Activated B cell treated with CpG ODN at 0.5 μM for 24 hours (primary cell): Measurements from ENCODE around the gene GDPD4. TPM values are rescaled to one million over a fixed set of nuclear protein-coding genes. Genes with fewer than 3 reads are reported as not detected.
"Not testable (repeated sequence)": the region's sequence is repeated elsewhere in the genome, so short reads cannot be mapped to it uniquely, and the experiment has no call there.

Experiments
- ATAC-seq: fragments of 200-7000 bp; cut with Tn5 transposase; one replicate; pipeline ENCODE4 v1.10.0; 2021; ENCODE audit warnings: low read depth, mild to moderate bottlenecking, moderate library complexity
- CTCF ChIA-PET: fragments of 350-600 bp; sonication (Branson Sonifier 250); formaldehyde crosslinking; loops from one replicate; lab custom pipeline; 2021; ENCODE audit warnings: antibody characterized with exemption; lab: Charles Lee
- POLR2A ChIA-PET: fragments of 350-600 bp; sonication (Branson Sonifier 250); formaldehyde crosslinking; loops from one replicate; lab custom pipeline; 2021; ENCODE audit warnings: antibody characterized with exemption; lab: Charles Lee
- DNase-seq: peaks from one replicate; pipeline ENCODE4 v3.0.0; 2022
- H3K27ac Mint-ChIP-seq: one replicate; pipeline ENCODE4 v1.8.0; 2020; ENCODE audit warnings: mixed read lengths
- H3K27me3 Mint-ChIP-seq: one replicate; pipeline ENCODE4 v1.8.0; 2021; ENCODE audit warnings: mixed read lengths
- H3K36me3 Mint-ChIP-seq: one replicate; pipeline ENCODE4 v1.8.0; 2021; ENCODE audit warnings: low read depth, mixed read lengths
- H3K4me1 Mint-ChIP-seq: one replicate; pipeline ENCODE4 v1.8.0; 2021; ENCODE audit warnings: mixed read lengths
- H3K4me3 Mint-ChIP-seq: one replicate; pipeline ENCODE4 v1.8.0; 2020; ENCODE audit warnings: mild to moderate bottlenecking, mixed read lengths
- H3K9me3 Mint-ChIP-seq: one replicate; pipeline ENCODE4 v1.8.0; 2020; ENCODE audit warnings: mixed read lengths
- CTCF ChIP-seq: fragments of 200-600 bp; IDR thresholded peaks from one replicate; pipeline ENCODE4 v1.8.0; 2022; ENCODE audit warnings: antibody characterized with exemption, mild to moderate bottlenecking
- intact Hi-C: fragments of 100-400 bp; cut with micrococcal nuclease; formaldehyde crosslinking; loops from one replicate; pipeline ENCODE4 v1.15.1; 2024
- total RNA-seq: library from RNA; stranded (reverse); gene quantifications from 2 replicates; pipeline ENCODE4 v1.2.3, GENCODE V29; 2022

GDPD4 gene
- total RNA-seq, 1 donor from 2014 or later = not detected

GRCh38 chr11:77300695-77301094, 791 bp downstream of the GDPD4 start:
- POLR2A ChIA-PET = no interaction called here
- CTCF ChIA-PET = no interaction called here
- Mint-ChIP-seq H3K4me3 (no peak overlapping the region), H3K27ac (no peak overlapping the region), H3K27me3 (no peaks in the 10 kb centered on the region), H3K36me3 (no peaks in the 10 kb centered on the region), H3K9me3 (no peaks in the 10 kb centered on the region), H3K4me1 (no peaks in the 10 kb centered on the region)
- intact Hi-C loops = no loop called here
- no peak for TF ChIP-seq CTCF
- DNase-seq (no peak), ATAC-seq (no peak)

- H3K27ac Mint-ChIP-seq, H3K9me3 Mint-ChIP-seq, H3K4me3 Mint-ChIP-seq, POLR2A ChIA-PET, H3K4me1 Mint-ChIP-seq, H3K36me3 Mint-ChIP-seq, ATAC-seq, DNase-seq, CTCF ChIA-PET, H3K27me3 Mint-ChIP-seq, intact Hi-C loops: not testable (repeated sequence)
Observed at GRCh38 chr11:77300028-77300427, 1.5 kb downstream of the GDPD4 start.

GRCh38 chr11:77299528-77299993, 1.9 kb downstream of the GDPD4 start:
- Mint-ChIP-seq H3K4me1 (no peaks in the 10 kb centered on the region), H3K36me3 (no peaks in the 10 kb centered on the region), H3K27ac (no peak overlapping the region), H3K4me3 (no peak overlapping the region), H3K9me3 (no peaks in the 10 kb centered on the region), H3K27me3 (peaks cover 1% of the 10 kb centered on the region)
- TF ChIP-seq CTCF = no peak
- CTCF ChIA-PET = no interaction called here
- no peak for ATAC-seq
- intact Hi-C loops = no loop called here
- POLR2A ChIA-PET = no interaction called here
- no peak for DNase-seq

GRCh38 chr11:77294040-77294439, 7.4 kb downstream of the GDPD4 start:
- Mint-ChIP-seq H3K27me3 (peaks cover 10% of the 10 kb centered on the region), H3K4me1 (no peaks in the 10 kb centered on the region), H3K9me3 (no peaks in the 10 kb centered on the region), H3K36me3 (no peaks in the 10 kb centered on the region), H3K4me3 (no peak overlapping the region), H3K27ac (no peak overlapping the region)
- no peak for TF ChIP-seq CTCF
- no peak for DNase-seq
- intact Hi-C loops = no loop called here
- ChIA-PET CTCF (no interaction called here), POLR2A (no interaction called here)
- no peak for ATAC-seq

- no peaks in the 10 kb centered on the region for H3K9me3 Mint-ChIP-seq
- CTCF ChIA-PET = no interaction called here
Observed at GRCh38 chr11:77289737-77290136, 11.7 kb downstream of the GDPD4 start.

More at GRCh38 chr11:77289737-77290136, 11.7 kb downstream of the GDPD4 start:
- Mint-ChIP-seq H3K4me1 (no peaks in the 10 kb centered on the region), H3K27ac (no peak overlapping the region), H3K4me3 (no peak overlapping the region), H3K36me3 (no peaks in the 10 kb centered on the region), H3K27me3 (peaks cover 18% of the 10 kb centered on the region)
- DNase-seq (no peak), ATAC-seq (no peak)
- intact Hi-C loops = no loop called here
- no peak for TF ChIP-seq CTCF
- POLR2A ChIA-PET = no interaction called here
